Measurements from ENCODE around the gene PLCH2. TPM values are rescaled to one million over a fixed set of nuclear protein-coding genes. Genes with fewer than 3 reads are reported as not detected.

PLCH2 gene
- total RNA-seq, 1 donor from 2014 or later: 3.8 TPM

GRCh38 chr1:2495546-2495945 is 19.5 kb downstream of the PLCH2 start:
- intact Hi-C loops (cut with DNase I): no loop called here
- H3K27me3 ChIP-seq (ENCODE audit: low read depth): peaks cover 15% of the 10 kb centered on the region
- no peak for ATAC-seq

GRCh38 chr1:2496087-2496622 is 20.1 kb downstream of the PLCH2 start:
- intact Hi-C loops (cut with DNase I): no loop called here
- DNase-seq: no peak
- TF ChIP-seq, protein P1, sequence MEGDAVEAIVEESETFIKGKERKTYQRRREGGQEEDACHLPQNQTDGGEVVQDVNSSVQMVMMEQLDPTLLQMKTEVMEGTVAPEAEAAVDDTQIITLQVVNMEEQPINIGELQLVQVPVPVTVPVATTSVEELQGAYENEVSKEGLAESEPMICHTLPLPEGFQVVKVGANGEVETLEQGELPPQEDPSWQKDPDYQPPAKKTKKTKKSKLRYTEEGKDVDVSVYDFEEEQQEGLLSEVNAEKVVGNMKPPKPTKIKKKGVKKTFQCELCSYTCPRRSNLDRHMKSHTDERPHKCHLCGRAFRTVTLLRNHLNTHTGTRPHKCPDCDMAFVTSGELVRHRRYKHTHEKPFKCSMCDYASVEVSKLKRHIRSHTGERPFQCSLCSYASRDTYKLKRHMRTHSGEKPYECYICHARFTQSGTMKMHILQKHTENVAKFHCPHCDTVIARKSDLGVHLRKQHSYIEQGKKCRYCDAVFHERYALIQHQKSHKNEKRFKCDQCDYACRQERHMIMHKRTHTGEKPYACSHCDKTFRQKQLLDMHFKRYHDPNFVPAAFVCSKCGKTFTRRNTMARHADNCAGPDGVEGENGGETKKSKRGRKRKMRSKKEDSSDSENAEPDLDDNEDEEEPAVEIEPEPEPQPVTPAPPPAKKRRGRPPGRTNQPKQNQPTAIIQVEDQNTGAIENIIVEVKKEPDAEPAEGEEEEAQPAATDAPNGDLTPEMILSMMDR (IDR thresholded peaks at IDR 0.05): no peak
- Histone ChIP-seq H3K27me3 (ENCODE audit: low read depth) (peaks cover 12% of the 10 kb centered on the region), H3K9me3 (no peaks in the 10 kb centered on the region), H3K4me1 (peaks cover 5% of the 10 kb centered on the region), H3K4me3 (no peak overlapping the region), H3K27ac (no peak overlapping the region), H3K36me3 (no peaks in the 10 kb centered on the region)
- no peak for ATAC-seq

More at GRCh38 chr1:2495546-2495945, 19.5 kb downstream of the PLCH2 start:
- Histone ChIP-seq H3K4me1 (peaks cover 5% of the 10 kb centered on the region), H3K27ac (no peak overlapping the region), H3K36me3 (no peaks in the 10 kb centered on the region), H3K4me3 (no peak overlapping the region), H3K9me3 (no peaks in the 10 kb centered on the region)
- TF ChIP-seq, protein P1 (IDR thresholded peaks at IDR 0.05): no peak
- DNase-seq: no peak

GRCh38 chr1:2496746-2497145 is 20.7 kb downstream of the PLCH2 start:
- Histone ChIP-seq H3K27ac (no peak overlapping the region), H3K9me3 (no peaks in the 10 kb centered on the region), H3K36me3 (no peaks in the 10 kb centered on the region), H3K4me1 (peaks cover 5% of the 10 kb centered on the region), H3K27me3 (ENCODE audit: low read depth) (peaks cover 17% of the 10 kb centered on the region), H3K4me3 (no peak overlapping the region)
- ATAC-seq: no peak
- no peak for DNase-seq
- TF ChIP-seq, protein P1 (IDR thresholded peaks at IDR 0.05): no peak
- intact Hi-C loops (cut with DNase I): no loop called here

DNA sequence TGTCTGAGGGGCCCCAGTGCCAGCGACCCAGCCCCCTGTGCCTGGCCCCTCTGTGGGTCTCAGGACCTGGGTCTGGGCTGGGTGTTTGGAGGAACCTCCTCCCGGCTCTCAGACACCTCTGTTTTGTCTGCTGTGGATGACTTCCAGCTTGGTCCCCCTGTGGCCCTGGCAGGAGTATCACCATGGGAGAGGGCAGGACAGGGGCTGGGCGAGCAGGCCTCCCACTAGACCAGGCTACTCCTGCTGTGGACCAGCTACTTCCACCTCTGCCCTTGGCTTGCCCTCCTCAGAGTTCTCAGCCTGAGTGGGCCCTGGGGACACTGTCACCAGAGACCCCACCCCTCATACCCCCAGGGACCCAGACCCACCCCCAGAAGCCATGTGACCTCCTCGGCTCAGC is 21.8 kb downstream of the PLCH2 start:
- ATAC-seq: no peak
- intact Hi-C loops (cut with DNase I): no loop called here
- H3K27ac ChIP-seq: no peak overlapping the region

DNA sequence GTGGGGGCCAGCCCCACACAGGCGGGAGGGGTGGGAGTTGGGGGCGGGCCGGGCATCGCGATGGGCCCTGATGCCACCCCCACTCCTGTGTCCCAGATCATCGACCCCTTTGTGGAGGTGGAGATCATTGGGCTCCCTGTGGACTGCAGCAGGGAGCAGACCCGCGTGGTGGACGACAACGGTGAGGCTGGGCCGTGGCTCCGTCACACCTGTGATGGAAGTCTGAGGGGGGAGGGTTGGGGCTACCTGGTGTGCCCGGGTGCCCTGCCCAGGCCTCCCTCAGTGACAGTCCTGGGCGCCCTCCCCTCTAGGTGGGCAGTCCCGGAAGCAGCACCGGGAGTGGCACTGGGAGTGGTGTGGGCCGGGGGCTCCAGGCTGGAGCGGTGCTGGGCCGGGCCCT is 22.6 kb downstream of the PLCH2 start:
- TF ChIP-seq, protein P1 (IDR thresholded peaks at IDR 0.05): no peak
- ATAC-seq (no peak), DNase-seq (no peak)
- Histone ChIP-seq H3K4me3 (no peak overlapping the region), H3K27me3 (ENCODE audit: low read depth) (peaks cover 36% of the 10 kb centered on the region), H3K9me3 (no peaks in the 10 kb centered on the region), H3K4me1 (peaks cover 5% of the 10 kb centered on the region), H3K36me3 (no peaks in the 10 kb centered on the region), H3K27ac (no peak overlapping the region)
- intact Hi-C loops (cut with DNase I): no loop called here

More for the DNA sequence above, 21.8 kb downstream of the PLCH2 start:
- Histone ChIP-seq H3K27me3 (ENCODE audit: low read depth) (peaks cover 28% of the 10 kb centered on the region), H3K4me1 (peaks cover 5% of the 10 kb centered on the region), H3K9me3 (no peaks in the 10 kb centered on the region), H3K36me3 (no peaks in the 10 kb centered on the region), H3K4me3 (no peak overlapping the region)
- TF ChIP-seq, protein P1 (IDR thresholded peaks at IDR 0.05): no peak
- no peak for DNase-seq
